Islet of Langerhans (tissue), 1 donor: ENCODE data around the gene TOPBP1.

Experiments used
- FAIRE-seq: peaks from one replicate; lab custom pipeline; 2011; peaks lifted over from hg19 to GRCh38; lab: Jason Lieb, UNC

The TOPBP1 gene

DNA sequence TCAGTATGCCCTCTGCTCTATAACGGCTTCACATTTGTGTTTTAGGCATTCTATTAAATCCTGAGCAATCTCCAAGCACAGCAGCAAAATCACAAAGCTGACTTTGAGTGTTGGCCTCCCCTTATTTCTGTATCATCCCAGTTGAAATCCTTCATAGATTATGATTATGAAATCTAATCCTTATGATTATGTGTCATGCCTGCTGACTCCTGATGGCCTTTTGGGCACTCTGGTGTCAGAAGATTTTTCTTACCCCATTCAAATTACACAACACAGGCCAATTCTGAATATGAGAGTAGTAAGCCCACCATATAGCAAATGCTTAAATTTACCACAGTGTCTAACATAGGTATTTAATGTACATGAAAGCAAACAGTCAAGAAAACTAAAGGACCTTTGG, 53.9 kb downstream of the TOPBP1 start:
- FAIRE-seq: no peak

DNA sequence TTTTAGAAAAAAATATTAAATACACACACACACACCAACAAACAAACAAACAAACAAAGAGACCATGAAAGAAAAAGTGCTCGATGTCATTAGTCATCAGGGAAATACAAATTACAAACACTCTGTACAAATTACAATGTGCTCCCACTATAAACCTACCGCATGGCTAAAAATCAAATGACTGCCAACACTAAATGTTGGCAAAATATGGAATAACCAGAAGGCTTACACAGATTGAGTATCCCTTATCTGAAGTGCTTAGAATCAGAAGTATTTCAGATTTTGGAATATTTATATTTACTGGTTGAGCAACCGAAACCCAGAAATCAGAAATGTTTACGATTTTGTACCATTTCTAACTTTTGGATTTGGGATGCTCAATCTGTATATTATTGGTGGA, 54.8 kb downstream of the TOPBP1 start:
- no peak for FAIRE-seq

DNA sequence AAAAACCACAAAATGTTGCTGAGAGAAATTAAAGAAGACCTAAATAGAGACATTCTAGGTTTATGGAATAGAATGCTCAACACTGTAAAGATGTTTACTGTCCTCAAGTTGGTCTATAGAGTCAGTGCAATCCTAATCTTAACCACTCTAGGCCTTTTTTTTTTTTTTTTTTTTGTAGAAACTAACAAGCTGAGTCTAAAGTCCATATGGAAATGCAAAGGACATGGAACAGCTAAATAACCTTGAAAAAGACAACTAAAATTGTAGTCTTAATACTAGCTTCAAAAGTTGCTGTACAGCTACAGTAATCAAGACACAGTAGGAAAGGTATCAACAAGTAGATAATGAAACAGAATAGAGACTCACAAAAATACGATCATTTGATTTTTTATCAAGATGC, 55.4 kb downstream of the TOPBP1 start:
- FAIRE-seq: no peak

DNA sequence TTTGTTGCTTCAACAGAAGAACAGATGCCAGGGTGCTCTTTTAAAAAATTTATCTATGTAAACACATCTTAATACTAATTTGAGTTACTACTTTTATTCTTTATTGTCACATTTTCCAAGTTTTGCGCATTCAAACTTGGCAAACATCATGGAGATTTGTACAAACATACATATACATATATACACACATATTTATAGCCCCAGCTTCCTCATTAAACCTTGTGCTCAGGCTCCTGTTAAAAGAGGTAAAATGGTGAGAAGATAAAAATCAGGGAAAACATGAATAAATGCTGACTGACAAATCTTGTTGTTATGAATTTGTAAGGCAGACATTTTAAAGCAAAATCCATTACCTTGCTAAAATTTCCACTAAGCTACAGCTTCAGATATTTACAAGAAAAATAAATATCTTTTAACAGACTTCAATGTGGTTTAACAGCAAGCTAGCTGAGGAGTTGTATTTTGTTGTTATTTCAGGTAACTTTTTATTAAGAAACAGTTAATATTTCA, 61.1 kb downstream of the TOPBP1 start:
- no peak for FAIRE-seq

DNA sequence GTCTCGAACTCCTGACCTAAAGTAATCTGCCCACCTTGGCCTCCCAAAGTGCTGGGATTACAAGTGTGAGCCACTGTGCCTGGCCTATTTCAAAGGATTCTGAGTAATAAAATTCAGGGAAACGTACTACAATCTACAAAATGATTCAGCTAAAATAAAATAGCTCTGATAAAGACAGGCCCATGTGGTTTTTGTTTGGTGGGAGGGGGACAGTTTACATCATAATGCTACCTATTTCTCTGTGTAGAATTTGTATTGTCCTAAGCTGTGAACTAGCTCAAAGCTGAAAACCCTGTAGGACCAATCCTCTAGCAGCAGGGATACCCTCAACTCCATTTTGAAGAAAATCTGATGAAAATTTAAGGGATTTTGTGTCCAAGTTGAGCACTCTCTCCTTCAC, 62.5 kb downstream of the TOPBP1 start:
- FAIRE-seq: no peak

DNA sequence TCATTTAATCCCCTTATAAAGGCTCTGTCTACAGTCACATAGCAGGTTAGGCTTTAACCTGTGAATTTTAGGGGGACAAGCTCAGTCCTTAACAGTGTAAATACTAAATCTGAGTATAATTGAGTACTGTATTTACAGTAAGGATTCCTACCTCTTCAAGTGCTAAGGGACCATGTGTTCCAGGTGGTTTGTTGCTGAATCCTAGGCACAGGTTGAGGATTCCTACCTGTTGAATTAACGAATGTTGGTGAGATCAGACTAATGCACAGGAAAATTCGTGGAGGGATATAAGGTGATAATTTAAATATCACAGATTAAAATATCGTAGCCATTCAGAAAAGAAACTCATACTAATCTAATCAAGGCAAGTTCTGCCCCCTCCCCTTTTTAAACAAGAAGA, 63.3 kb downstream of the TOPBP1 start:
- no peak for FAIRE-seq

DNA sequence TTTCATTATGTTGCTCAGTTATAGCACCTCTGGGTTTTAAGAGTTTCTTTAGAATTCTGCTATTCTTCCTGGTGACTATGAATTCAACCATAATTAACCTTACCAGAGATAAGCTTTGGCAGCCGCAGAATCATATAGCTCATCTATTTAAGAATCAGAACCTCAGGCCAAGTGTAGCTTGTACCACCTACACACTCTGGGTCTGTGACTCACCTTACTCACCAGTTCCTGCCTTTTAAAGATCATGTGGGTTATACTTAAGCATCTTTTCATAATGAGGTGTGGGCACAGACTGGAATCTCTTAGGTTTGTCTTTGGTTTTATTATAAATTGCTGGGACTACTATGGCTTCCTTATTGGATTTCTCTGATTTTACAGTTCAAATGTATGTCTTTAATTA, 66.4 kb downstream of the TOPBP1 start:
- FAIRE-seq: no peak

DNA sequence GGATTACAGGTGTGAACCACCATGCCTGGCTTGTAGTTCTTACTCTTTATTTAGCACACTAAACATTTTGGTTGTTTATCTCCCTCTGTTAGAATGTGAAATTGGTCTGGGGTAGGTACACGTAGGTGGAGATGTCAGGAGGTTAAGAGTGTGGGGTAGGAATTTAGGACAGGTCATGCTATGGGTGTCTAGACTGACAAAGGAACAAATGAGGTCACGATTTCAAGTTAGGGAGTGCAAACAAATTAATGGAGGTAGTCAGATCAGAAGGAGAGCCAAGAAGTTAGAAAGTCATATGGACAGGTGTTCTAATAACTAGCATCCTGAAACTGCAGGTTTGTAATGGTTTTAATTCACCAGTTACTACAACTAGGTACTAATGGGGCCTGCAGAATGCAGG, 68.5 kb downstream of the TOPBP1 start:
- FAIRE-seq: no peak

DNA sequence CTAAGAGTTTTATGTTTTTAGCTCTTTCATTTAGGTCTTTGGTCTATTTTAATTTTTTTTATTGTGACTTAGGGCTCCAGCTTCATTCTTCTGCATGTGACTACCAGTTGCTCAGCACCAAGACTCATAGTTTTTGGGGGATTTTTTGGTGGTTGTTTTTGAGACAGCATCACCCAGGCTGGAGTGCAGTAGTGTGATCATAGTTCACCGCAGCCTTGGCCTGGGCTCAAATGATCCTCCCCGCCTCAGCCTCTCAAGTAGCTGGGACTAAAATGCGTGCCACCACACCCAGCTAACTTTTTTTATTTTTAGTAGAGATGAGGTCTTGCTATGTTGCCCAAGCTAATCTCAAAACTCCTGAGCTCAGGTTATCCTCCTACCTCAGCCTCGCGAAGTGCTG, 68.9 kb downstream of the TOPBP1 start:
- no peak for FAIRE-seq

DNA sequence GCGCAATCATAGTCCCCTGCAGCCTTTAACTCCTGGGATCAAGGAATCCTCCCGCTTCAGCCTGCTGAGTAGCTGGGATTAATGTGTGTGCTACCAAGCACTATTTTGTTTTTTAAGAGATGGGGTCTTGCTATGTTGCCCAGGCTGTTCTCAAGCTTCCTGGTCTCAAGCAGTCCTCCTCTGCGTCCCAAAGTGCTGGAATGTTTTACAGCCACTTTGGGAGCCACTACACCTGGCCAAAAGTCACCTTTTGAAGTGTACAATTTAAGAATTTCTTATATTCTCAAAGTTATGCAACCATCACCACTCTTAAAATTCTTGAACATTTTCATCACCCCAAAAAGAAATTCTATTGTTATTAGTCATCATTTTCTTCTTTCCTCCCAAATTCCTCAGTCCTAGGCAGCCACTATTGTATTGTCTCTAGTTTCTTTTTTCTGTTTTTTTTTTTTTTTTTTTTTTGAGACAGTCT, 70.4 kb downstream of the TOPBP1 start:
- no peak for FAIRE-seq

DNA sequence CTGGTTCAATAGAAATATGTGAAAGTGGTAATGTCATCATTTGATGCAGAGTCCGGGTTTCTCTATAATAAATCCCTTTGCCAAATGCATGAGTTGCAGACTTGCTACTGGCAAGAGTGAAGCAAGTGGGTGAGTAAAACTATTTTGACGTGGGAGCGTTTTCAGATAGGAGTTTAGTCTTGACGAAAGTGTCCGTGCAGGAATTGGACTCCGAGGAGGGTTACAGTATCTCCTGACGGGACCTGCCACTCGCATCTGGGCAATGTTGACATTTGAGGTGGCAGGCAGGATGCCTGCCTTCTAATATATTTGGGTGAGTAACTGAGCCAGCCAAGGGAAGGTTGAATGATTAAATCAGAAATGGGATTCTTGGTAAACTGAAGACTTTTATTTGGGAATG, 72.2 kb downstream of the TOPBP1 start:
- no peak for FAIRE-seq

DNA sequence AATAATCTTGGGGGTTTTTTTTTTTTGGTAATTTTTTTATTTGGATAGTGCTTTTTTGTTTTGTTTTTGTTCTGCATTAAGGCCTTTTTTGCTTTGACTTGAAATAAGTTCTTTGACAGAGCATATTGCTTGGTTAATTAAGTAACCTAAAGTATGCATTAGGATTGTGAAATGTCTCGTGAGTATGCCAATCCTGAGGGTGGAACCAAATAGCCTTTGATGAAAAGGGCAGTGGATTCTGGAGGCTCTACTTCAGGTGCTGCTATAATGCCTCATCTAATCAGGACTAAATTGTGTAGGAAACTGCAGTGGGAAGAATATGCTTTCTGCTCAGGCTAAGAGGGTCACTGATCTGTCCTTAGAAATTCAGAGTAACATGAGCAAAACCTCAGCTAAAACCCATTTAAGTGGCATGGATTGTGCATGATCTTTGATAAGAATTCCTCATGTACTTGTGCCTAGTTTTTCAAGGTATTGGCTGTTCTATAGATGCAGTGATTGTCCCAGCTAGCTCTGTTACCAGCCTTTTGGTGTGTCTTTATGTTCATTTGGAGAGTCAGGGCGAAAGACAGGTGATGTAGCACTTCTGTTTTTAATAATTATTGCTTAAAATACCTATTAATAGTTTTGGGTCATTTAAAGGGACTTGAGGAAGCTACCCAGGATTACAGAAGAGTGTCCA, 72.8 kb downstream of the TOPBP1 start:
- FAIRE-seq: no peak

DNA sequence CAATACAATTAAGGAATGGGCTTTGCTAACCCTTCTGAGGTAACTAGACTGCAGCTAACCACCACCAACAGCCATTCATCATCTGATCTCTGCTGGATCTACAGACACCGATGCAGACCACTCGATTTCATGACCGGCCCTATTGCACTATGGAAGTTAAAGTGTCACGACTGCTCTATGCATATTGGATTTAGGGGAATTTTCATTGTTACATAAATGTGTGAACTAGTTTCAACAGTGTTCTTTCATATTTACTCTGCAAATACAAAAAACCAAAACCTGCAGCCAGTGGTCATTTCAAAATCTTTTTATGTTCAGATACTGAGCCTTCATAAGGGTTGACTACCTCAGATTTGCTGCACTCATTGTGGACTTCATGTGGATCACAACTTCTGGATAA, 73.7 kb downstream of the TOPBP1 start:
- no peak for FAIRE-seq

DNA sequence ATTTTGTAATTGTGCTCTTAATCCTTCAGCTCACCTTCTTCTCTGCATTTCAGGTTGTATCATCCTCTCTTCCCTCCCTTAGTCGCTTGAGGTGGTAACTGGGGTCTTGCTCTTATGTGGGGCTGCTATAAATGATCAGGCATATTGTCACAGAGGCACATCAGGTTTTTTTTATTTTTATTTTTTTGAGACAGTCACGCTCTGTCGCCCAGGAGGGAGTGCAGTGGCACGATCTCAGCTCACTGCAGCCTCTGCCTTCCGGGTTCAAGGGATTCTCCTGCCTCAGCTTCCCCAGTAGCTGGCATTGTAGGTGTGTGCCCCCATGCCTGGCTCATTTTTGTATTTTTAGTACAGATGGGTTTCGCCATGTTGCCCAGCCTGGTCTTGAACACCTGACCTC, 78.3 kb downstream of the TOPBP1 start:
- no peak for FAIRE-seq

DNA sequence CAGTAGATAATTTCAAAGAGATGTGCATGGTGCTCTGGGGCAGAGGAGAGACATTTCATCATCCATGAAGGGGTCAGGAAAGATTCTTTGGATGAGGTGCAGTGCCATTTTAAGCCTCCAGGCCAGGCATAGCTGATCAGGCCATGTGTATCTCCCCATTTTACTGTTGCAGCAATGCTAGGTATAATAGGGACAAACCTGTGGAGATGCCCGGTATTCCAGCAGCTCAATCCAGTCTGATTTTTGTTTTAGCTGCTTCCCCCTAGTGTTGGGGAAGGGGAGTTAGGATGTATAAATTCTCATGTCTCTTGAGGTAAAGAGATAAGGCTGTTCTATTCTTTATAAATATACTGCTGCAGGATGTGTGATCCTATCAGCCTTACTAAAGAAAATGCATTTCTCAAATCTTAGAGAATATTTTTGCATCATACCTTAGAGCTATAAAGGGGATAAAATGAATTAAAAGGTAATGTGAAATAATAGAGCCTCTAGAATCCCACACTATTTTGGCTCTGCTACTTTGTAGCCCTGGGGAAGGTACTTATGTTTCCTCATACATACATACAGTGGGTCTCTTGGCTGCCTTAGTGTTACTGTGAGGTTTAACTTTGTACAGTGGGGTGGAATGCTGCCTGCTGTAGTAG, 83.1 kb downstream of the TOPBP1 start:
- no peak for FAIRE-seq

DNA sequence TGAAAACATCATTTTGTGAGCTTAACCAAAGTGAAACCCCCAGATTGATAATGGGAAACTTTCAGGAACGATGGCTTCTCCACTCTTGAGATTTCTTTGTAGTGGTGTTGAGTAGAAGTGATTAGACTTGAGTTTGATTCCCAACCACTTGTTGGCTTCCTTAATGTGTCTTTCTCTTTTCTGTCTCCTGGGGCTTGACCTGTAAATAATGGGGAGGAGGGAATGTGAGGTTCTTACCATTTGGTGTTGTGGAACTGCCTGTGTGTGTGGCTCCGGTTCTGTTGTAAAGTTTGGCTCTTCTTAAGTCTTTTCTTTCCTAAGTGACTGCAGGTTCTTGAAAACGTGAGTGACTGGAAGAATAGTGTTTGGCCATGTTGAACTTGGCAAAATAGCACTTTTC, 85.6 kb downstream of the TOPBP1 start:
- no peak for FAIRE-seq

DNA sequence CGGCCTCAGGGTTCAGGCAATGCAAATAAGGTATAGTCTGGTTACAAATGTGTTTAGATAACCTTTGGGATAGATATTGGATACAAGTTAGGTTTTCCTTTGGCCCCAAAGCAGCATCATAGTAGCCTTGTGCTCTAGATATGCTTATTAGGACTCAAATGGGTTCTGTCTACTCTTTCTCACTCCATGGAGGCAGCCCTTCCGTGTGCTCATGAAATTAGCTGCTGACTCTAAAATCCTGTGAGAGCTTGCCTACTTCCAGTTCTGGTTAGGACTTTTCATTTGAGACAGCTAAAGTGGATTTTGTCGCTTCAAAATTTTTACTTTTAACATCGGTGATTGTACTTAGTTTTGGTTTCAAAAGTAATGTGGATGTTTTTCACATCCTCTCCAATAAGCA, 86.7 kb downstream of the TOPBP1 start:
- no peak for FAIRE-seq

DNA sequence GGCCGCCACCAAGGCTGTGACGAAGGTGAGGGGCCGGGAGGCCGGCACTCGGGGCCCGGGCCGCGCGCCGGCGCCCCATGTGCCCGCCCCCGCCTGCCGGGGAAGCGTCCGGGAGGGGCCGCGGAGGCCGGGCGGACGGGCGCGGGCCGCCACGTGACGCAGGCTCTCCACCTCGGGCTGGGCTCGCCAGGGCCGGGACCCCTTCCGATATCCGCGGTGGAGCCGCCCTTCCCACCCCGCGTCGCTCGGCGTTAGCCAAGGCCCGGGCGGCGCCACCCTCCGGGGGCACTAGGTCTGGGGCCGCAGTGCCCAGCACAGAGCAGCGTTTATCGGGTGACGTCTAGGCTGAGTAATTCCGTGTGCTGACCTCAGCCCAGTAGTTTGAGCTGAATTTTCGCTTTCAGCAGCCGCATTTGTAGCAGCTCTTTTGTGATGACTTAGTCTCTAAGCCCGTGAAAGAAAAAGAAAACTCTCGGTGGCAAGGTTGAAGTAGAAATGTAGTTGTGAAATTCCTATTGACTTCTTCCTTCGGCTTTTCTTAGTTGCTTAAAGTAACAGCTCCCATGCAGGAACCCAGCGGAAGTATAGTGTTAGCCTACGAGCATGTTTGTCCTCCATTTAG, 87.4 kb downstream of the TOPBP1 start:
- no peak for FAIRE-seq

DNA sequence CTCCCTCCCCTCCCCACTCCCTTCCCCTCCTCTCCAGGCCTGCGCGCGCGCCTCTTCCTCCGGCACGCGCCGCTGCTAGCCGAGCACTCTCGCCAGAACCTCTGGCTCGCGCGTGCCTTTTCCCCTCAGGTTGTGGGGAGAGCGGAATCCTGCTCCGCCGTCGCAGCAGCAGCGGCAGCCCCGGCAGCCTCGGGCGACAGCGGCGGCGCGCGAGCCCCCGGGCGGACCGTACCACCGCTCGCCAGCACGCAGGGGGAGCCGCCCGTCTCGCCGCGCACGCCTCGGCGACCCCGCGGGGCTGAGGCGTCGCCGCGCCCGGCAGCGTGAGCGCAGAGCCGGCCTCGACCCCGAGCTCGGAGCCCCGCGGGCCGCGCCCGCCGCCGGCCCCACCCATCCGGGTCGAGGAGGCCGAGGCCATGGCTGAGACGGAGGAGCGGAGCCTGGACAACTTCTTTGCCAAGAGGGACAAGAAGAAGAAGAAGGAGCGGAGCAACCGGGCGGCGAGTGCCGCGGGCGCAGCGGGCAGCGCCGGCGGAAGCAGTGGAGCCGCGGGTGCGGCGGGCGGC, 88.0 kb downstream of the TOPBP1 start, which contains the start of gene CDV3:
TSS of gene CDV3 (plus strand) at position 58 of the 566 bp plus-strand sequence. CDS start at position 417, 359 bp downstream.
- no peak for FAIRE-seq

DNA sequence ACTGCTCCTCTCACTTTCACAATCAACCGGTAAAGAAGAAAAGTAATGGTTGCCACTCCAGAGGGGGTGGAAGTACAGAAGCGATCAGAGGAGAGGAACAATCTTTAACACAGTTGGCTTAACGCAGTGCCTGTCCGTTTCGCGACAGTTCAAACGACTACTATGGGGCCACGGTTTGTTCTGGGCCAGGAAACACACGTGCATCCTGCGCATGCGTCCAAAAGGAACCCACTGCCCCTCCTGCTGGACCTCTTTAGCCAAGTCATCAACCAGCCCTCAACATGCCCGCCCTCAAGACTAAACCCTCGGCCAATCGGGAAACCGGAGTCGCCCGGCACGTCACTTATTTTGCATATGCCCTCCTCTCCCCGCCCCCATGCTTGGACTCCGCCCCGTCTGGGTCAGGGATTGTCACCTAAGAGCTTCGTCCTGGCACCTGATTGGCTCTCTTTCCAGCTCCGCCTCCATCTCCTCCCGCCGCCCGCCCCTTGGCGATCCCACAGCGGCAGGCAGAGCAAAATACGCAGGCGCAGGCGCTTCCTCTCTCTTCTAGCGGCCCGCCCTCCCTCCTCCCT, 88.6 kb downstream of the TOPBP1 start:
- FAIRE-seq: peak; percentile 87

DNA sequence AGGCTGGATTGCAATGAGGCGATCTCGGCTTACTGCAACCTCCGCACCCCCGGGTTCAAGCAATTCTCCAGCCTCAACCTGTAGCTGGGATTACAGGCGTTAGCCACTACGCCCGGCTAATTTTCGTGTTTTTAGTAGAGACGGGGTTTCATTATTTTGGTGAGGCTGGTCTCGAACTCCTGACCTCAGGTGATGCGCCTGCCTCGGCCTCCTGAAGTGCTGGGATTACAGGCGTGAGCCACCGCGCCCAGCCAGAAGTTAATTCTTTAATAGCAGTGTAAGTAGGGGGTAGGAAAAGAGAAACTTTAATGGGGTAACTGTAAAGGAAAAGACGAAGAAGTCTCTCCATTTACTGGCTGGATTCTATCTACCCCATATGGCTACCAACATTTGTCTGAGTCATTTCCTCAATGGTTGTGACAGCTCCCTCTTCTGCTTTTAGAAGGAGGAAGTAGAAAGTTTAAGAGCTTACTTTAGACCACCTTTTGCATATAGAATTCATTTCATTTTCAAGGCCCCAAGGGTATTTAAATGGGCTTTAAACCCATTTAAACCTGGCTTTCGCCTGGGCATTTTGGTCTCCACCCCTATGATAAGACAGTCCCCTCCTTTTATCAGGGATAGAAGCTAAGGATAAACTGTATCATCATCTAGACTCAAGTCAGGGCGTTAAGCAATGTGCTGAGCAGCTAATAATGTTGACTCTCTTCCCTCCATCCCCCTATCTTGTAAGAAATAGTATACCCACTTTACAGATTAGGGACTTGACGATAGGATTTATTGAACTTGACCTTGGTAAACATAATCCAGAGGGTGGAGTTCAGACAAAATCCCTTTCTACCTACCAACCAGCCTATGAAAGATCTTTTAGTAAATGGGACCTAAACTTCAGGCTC, 89.3 kb downstream of the TOPBP1 start:
- no peak for FAIRE-seq

DNA sequence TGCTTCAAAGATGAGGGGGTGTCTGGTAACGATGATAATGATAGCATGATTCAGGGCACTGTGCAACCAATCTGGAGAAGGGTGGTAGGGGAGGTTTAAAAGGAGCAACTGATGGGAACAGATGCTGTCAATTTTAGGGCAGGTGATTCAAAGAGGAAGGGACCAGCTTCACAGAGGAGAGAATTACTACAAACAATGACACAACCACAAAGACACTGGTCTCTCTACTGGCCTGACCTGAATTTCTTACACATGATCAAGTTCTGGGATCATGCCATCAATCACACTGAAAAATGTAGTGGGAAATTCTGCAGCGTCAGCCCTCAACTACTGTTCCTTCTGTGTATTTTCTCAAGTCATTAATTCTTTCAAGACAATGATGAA, 90.8 kb downstream of the TOPBP1 start:
- FAIRE-seq: no peak
